ENCODE measurements around the gene DPY19L1. TPM values are rescaled to one million over a fixed set of nuclear protein-coding genes. Genes with fewer than 3 reads are reported as not detected.
"Not testable (repeated sequence)": the region's sequence is repeated elsewhere in the genome, so short reads cannot be mapped to it uniquely, and the experiment has no call there.

The DPY19L1 gene
- total RNA-seq, 1 donor = 27.1 TPM

DNA sequence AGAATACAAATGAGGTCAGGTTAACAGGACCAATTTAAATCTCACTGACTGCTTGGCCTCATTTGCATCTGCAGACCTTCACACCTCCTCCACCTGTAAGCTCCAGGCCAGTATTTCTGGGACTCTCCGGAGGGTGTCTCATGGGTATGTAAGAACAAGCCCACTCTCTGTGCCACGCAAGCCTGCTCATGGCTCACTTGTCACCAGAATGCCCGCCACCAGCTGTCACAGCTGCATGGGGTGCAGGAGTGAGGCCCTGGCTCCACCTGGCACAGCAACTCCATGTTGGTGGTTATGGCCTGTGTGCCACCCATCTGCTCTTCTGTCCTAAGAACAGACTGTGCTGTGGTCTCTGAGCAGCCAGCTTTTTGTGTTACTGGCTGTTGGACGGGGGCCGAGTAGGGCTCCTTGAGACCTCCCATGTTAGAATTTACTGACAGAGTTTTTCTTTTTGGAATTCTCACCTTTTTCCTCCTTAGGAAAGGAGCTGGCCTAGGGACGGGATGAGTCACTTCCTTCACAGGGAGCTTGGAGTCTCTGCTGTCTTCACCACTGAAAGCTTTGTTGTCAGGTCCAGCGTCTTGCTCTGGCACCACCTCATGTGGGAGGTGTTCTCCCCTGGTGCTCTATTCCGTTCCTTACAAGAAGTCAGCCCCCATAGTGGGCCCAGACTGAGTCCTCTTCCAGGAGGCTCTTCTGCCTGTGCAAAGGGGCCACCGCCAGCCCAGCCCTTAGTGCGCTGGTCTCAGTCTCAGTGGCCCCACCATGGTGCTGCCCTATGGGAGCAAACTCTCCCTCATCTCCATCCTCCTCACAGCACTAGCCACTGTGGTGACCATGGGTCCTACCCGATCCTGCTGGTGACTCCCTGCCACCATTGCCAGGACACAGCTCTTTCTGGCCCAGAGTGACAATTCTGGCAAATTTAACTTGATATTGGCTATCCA lies 20.5 kb upstream of the DPY19L1 start:
- H3K4me3 ChIP-seq (ENCODE audit: insufficient read depth, low read length); H3K36me3 ChIP-seq (ENCODE audit: insufficient read depth, low read length); H3K79me2 ChIP-seq (ENCODE audit: insufficient read depth, low read length); H3K27me3 ChIP-seq (ENCODE audit: insufficient read depth, low read length); H3K4me1 ChIP-seq (ENCODE audit: insufficient read depth, low read length); H3K4me2 ChIP-seq (ENCODE audit: insufficient read depth, low read length); H4K20me1 ChIP-seq (ENCODE audit: insufficient read depth, low read length); H3K9me3 ChIP-seq (ENCODE audit: low read depth, low read length); DNase-seq (ENCODE audit: insufficient read length, low spot score, missing footprints); H2AFZ ChIP-seq (ENCODE audit: low read length); H3K27ac ChIP-seq (ENCODE audit: low read depth, low read length): not testable (repeated sequence)

DNA sequence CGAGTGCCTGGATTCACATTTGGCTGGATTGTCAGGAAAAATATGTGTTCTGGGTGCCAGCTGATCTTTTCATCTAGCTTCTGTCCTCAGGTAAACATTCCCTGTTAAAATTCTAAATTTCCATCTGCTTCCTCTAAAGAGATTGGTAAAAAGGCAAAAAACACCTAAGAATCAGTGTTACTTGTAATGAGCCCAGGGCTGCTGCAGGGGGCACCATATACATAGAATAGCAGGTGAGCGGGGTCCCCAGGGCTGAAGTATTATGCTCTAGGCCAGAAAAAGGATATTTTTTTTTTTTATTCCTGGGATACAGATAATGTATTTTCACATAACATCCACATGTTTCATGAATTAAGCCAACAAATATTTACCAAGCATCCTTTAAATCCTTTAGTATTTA lies 18.4 kb upstream of the DPY19L1 start:
- TF ChIP-seq, protein P1, sequence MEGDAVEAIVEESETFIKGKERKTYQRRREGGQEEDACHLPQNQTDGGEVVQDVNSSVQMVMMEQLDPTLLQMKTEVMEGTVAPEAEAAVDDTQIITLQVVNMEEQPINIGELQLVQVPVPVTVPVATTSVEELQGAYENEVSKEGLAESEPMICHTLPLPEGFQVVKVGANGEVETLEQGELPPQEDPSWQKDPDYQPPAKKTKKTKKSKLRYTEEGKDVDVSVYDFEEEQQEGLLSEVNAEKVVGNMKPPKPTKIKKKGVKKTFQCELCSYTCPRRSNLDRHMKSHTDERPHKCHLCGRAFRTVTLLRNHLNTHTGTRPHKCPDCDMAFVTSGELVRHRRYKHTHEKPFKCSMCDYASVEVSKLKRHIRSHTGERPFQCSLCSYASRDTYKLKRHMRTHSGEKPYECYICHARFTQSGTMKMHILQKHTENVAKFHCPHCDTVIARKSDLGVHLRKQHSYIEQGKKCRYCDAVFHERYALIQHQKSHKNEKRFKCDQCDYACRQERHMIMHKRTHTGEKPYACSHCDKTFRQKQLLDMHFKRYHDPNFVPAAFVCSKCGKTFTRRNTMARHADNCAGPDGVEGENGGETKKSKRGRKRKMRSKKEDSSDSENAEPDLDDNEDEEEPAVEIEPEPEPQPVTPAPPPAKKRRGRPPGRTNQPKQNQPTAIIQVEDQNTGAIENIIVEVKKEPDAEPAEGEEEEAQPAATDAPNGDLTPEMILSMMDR (IDR thresholded peaks at IDR 0.05; ENCODE audit: extremely low read depth, low read depth, low read length) = peak; percentile 24
- not testable (repeated sequence) for H3K9me3 ChIP-seq (ENCODE audit: low read depth, low read length); DNase-seq (ENCODE audit: insufficient read length, low spot score, missing footprints); H3K4me3 ChIP-seq (ENCODE audit: insufficient read depth, low read length); H4K20me1 ChIP-seq (ENCODE audit: insufficient read depth, low read length); H3K4me2 ChIP-seq (ENCODE audit: insufficient read depth, low read length); H2AFZ ChIP-seq (ENCODE audit: low read length); H3K36me3 ChIP-seq (ENCODE audit: insufficient read depth, low read length); H3K27me3 ChIP-seq (ENCODE audit: insufficient read depth, low read length); H3K4me1 ChIP-seq (ENCODE audit: insufficient read depth, low read length); H3K79me2 ChIP-seq (ENCODE audit: insufficient read depth, low read length); H3K27ac ChIP-seq (ENCODE audit: low read depth, low read length)

DNA sequence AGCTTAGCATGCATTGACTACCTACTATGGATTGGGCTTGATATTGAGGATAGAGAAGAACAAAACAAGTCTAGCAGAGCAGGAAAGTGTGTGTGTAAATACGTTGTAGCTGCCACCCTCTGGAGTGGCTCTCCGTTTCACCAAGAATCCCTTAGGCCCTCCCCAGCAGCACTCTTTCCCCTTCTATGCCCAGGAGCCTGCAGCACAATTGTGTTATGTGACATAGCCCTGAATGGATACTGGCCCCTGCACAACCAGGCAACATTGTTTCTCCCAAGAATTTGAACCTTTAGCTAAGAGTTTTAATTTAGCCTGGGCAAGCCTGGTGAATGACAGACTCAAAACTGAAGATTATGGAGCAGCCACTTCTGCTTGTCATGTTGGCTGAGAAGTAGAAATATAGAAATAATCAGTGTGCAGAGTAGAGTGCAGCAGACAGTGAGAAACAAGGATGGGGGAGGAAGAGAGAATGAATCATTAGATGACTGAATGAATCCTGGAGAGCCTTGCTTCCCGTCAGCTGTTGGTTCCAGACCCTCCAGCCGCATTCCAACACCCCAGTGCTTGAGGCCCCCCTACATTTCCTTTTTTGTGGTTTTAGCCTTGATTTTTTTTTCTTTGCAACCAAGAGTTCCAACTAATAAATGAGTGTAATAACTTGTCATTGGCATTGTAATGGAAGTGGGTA lies 16.3 kb upstream of the DPY19L1 start:
- H3K79me2 ChIP-seq (ENCODE audit: insufficient read depth, low read length); H2AFZ ChIP-seq (ENCODE audit: low read length); H3K4me3 ChIP-seq (ENCODE audit: insufficient read depth, low read length); H3K27ac ChIP-seq (ENCODE audit: low read depth, low read length); H3K4me2 ChIP-seq (ENCODE audit: insufficient read depth, low read length); DNase-seq (ENCODE audit: insufficient read length, low spot score, missing footprints); H3K9me3 ChIP-seq (ENCODE audit: low read depth, low read length); H4K20me1 ChIP-seq (ENCODE audit: insufficient read depth, low read length); H3K36me3 ChIP-seq (ENCODE audit: insufficient read depth, low read length); H3K27me3 ChIP-seq (ENCODE audit: insufficient read depth, low read length); H3K4me1 ChIP-seq (ENCODE audit: insufficient read depth, low read length): not testable (repeated sequence)

DNA sequence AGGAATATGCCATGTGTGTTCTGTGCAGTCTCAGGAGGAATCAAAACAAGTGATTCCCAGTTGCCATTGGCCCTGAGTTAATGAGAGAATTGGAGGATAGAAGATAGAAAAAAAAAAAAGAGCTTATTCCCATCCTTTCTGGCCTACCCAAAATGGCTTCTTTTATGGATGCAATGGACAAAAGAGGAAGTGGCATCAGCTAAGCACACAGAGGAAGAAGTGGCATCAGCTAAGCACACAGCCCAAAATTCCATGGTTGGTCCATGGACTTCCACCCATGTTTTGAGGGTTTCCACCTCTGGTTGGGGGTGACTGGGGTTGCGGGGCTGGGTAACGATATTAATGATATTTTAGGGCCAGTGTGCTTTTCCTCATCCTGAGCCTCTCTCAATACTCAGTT lies 11.1 kb upstream of the DPY19L1 start:
- H3K4me2 ChIP-seq (ENCODE audit: insufficient read depth, low read length); DNase-seq (ENCODE audit: insufficient read length, low spot score, missing footprints); H3K4me3 ChIP-seq (ENCODE audit: insufficient read depth, low read length); H3K27me3 ChIP-seq (ENCODE audit: insufficient read depth, low read length); H3K79me2 ChIP-seq (ENCODE audit: insufficient read depth, low read length); H3K9me3 ChIP-seq (ENCODE audit: low read depth, low read length); H4K20me1 ChIP-seq (ENCODE audit: insufficient read depth, low read length); H2AFZ ChIP-seq (ENCODE audit: low read length); H3K4me1 ChIP-seq (ENCODE audit: insufficient read depth, low read length); H3K36me3 ChIP-seq (ENCODE audit: insufficient read depth, low read length); H3K27ac ChIP-seq (ENCODE audit: low read depth, low read length): not testable (repeated sequence)

DNA sequence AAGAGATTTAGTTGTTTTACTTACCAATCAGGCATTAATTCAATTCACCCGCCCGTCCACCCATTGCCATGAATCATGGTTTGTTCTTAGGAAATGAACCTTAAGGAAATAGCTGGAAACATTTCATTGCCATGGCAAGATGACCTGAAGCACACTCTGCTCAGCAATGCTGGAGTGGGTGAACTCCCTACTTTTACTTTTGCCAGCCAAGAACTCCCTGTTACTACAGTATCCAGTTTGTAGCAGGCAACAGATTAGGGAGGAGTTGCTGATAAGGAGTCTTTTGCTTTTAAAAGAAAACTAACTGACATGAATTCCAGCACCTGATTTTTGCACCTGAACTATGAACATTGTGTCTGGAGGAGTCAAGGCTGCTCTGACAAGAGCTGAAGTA lies 10.6 kb upstream of the DPY19L1 start:
- not testable (repeated sequence) for H3K27me3 ChIP-seq (ENCODE audit: insufficient read depth, low read length); H3K4me3 ChIP-seq (ENCODE audit: insufficient read depth, low read length); H3K79me2 ChIP-seq (ENCODE audit: insufficient read depth, low read length); DNase-seq (ENCODE audit: insufficient read length, low spot score, missing footprints); H2AFZ ChIP-seq (ENCODE audit: low read length); H3K9me3 ChIP-seq (ENCODE audit: low read depth, low read length); H3K4me2 ChIP-seq (ENCODE audit: insufficient read depth, low read length); H3K27ac ChIP-seq (ENCODE audit: low read depth, low read length); H4K20me1 ChIP-seq (ENCODE audit: insufficient read depth, low read length); H3K36me3 ChIP-seq (ENCODE audit: insufficient read depth, low read length); H3K4me1 ChIP-seq (ENCODE audit: insufficient read depth, low read length)

DNA sequence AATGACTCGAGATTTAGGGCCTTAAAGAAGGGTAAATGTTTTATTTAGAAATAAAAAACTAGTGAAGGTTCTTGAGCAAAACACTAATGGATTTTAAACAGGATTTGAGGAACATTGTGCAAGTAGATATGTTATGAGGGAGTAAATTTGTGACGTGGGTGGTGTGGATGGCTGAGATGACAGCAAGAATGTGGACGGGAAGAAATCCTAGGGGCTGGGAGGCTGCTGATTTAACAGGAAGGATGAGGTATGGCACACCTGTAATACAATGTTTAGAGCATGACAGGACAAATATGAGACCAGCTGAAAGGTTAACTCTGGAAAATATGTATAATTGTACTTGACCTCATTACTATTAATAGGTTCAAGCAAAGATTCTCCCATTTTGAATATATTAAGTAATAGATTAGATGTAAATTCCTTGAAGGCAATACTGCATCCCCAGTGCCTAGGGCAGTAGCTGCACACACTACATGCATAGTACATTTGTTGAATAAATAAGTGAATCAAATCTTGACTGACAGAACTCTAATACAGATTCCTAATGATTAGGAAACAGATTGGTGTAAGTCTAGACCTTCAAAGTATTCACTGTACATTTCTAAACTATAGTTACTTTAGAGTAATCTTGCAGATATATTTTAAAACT lies 10.1 kb upstream of the DPY19L1 start:
- not testable (repeated sequence) for H3K4me2 ChIP-seq (ENCODE audit: insufficient read depth, low read length); H3K4me1 ChIP-seq (ENCODE audit: insufficient read depth, low read length); H3K9me3 ChIP-seq (ENCODE audit: low read depth, low read length); H2AFZ ChIP-seq (ENCODE audit: low read length); H4K20me1 ChIP-seq (ENCODE audit: insufficient read depth, low read length); DNase-seq (ENCODE audit: insufficient read length, low spot score, missing footprints); H3K79me2 ChIP-seq (ENCODE audit: insufficient read depth, low read length); H3K27me3 ChIP-seq (ENCODE audit: insufficient read depth, low read length); H3K27ac ChIP-seq (ENCODE audit: low read depth, low read length); H3K4me3 ChIP-seq (ENCODE audit: insufficient read depth, low read length); H3K36me3 ChIP-seq (ENCODE audit: insufficient read depth, low read length)

DNA sequence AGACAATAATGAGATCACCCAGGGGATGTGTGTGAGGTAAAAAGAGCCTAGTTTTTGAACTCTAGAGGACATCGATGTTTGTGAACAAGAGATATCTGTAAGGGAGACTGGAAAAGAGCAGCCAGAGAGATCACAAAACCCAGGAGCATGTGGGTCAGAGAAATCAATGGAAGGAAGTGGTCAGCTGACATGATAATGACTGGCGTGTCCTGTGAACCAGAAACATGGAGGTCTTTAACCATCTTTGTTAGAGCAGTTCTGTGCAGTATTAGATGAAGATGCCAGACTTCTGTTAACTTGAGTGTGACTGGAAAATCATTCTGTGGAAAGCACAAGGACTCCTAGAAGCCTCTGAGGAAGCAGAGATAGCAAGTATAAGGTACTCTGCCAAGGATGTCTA lies 6.0 kb upstream of the DPY19L1 start:
- H3K27ac ChIP-seq (ENCODE audit: low read depth, low read length); H4K20me1 ChIP-seq (ENCODE audit: insufficient read depth, low read length); H2AFZ ChIP-seq (ENCODE audit: low read length): not testable (repeated sequence)

More for the DNA sequence above, 6.0 kb upstream of the DPY19L1 start:
- H3K9me3 ChIP-seq (ENCODE audit: low read depth, low read length); H3K4me1 ChIP-seq (ENCODE audit: insufficient read depth, low read length); DNase-seq (ENCODE audit: insufficient read length, low spot score, missing footprints); H3K27me3 ChIP-seq (ENCODE audit: insufficient read depth, low read length); H3K4me2 ChIP-seq (ENCODE audit: insufficient read depth, low read length); H3K36me3 ChIP-seq (ENCODE audit: insufficient read depth, low read length); H3K79me2 ChIP-seq (ENCODE audit: insufficient read depth, low read length); H3K4me3 ChIP-seq (ENCODE audit: insufficient read depth, low read length): not testable (repeated sequence)
